GM23338 (cell line): ENCODE data around the gene ST6GALNAC3. TPM values are rescaled to one million over a fixed set of nuclear protein-coding genes. Genes with fewer than 3 reads are reported as not detected.

Experiments
- ATAC-seq: fragments of 200-7000 bp; cut with Tn5 transposase; 3 replicates; pipeline ENCODE4 v1.9.1; 2020
- DNase-seq: peaks from one replicate; pipeline ENCODE4 v3.0.0-alpha.2; 2015; ENCODE audit warnings: low spot score
- H2AFZ ChIP-seq: fragments of 200-600 bp; sonication (generic); 2 replicates; pipeline ENCODE4 v1.8.0; 2016; ENCODE audit warnings: antibody characterized with exemption, mild to moderate bottlenecking, moderate library complexity
- H3F3A ChIP-seq: fragments of 200-600 bp; sonication (generic); replicated peaks from 2 replicates; pipeline ENCODE4 v1.8.0; 2017; ENCODE audit warnings: antibody characterized with exemption, mixed run types, low read depth
- H3K27ac ChIP-seq: fragments of 200-600 bp; sonication (generic); 2 replicates; pipeline ENCODE4 v1.6.1; 2016; ENCODE audit warnings: low read depth
- H3K27me3 ChIP-seq: fragments of 200-600 bp; sonication (generic); 2 replicates; pipeline ENCODE4 v1.8.0; 2016; ENCODE audit warnings: mild to moderate bottlenecking, mixed run types, moderate library complexity; ENCODE audit not compliant: insufficient read depth
- H3K36me3 ChIP-seq: fragments of 200-600 bp; sonication (generic); 2 replicates; pipeline ENCODE4 v1.8.0; 2016; ENCODE audit warnings: mild to moderate bottlenecking; ENCODE audit not compliant: insufficient read depth
- H3K4me1 ChIP-seq: fragments of 200-600 bp; sonication (generic); 2 replicates; pipeline ENCODE4 v1.8.0; 2016; ENCODE audit warnings: mild to moderate bottlenecking, moderate library complexity; ENCODE audit not compliant: insufficient read depth
- H3K4me2 ChIP-seq: fragments of 200-600 bp; sonication (generic); 2 replicates; pipeline ENCODE4 v1.7.1; 2017; ENCODE audit warnings: mixed run types
- H3K4me3 ChIP-seq: fragments of 200-600 bp; sonication (generic); 2 replicates; pipeline ENCODE4 v1.6.1; 2016; ENCODE audit warnings: mixed run types
- H3K79me2 ChIP-seq: fragments of 200-600 bp; sonication (generic); replicated peaks from 2 replicates; pipeline ENCODE4 v1.8.0; 2017; ENCODE audit warnings: mild to moderate bottlenecking; ENCODE audit not compliant: insufficient read depth
- H3K9me2 ChIP-seq: fragments of 200-600 bp; sonication (generic); 2 replicates; pipeline ENCODE4 v1.8.0; 2017; ENCODE audit not compliant: insufficient read depth
- H4K20me1 ChIP-seq: fragments of 200-600 bp; sonication (generic); replicated peaks from 2 replicates; pipeline ENCODE4 v1.8.0; 2017; ENCODE audit warnings: mild to moderate bottlenecking; ENCODE audit not compliant: insufficient read depth
- H3K27ac Mint-ChIP-seq: 2 replicates; pipeline ENCODE4 v1.8.0; 2020; ENCODE audit warnings: inconsistent platforms, mild to moderate bottlenecking, moderate library complexity, mixed read lengths
- H3K27me3 Mint-ChIP-seq: 3 replicates; pipeline ENCODE4 v1.8.0; 2022; ENCODE audit warnings: low read depth, mild to moderate bottlenecking, moderate library complexity, mixed read lengths, inconsistent platforms; ENCODE audit not compliant: insufficient read depth, poor library complexity
- H3K36me3 Mint-ChIP-seq: 3 replicates; pipeline ENCODE4 v1.8.0; 2021; ENCODE audit warnings: low read depth, mild to moderate bottlenecking, inconsistent platforms, moderate library complexity, mixed read lengths
- H3K4me1 Mint-ChIP-seq: 3 replicates; pipeline ENCODE4 v1.8.0; 2020; ENCODE audit warnings: mild to moderate bottlenecking, inconsistent platforms, mixed read lengths
- H3K4me3 Mint-ChIP-seq: 3 replicates; pipeline ENCODE4 v1.8.0; 2021; ENCODE audit warnings: moderate library complexity, mild to moderate bottlenecking, inconsistent platforms, mixed read lengths
- H3K9me3 Mint-ChIP-seq: 3 replicates; pipeline ENCODE4 v1.8.0; 2020; ENCODE audit warnings: moderate library complexity, mild to moderate bottlenecking, inconsistent platforms, mixed read lengths
- CREB1 ChIP-seq: fragments of 250-450 bp; sonication (Bioruptor Pico); IDR thresholded peaks from 2 replicates; pipeline ENCODE4 v1.5.0; 2020; ENCODE audit warnings: low read depth, mild to moderate bottlenecking, moderate library complexity
- CTCF ChIP-seq, 2 experiments: fragments of 200-600 bp in 1 of 2; sonication (generic) in 1 of 2; conservative IDR thresholded peaks; 2 replicates each; pipeline versions ENCODE4 v1.5.1 to v1.6.1; 2016 to 2017; ENCODE audit warnings: antibody characterized with exemption in 2 of 2, low read depth in 2 of 2, mild to moderate bottlenecking in 2 of 2, moderate library complexity in 1 of 2
- ETS1 ChIP-seq: IDR thresholded peaks from 2 replicates; pipeline ENCODE4 v1.6.1; 2016; ENCODE audit warnings: antibody characterized with exemption
- EZH2phosphoT487 ChIP-seq: fragments of 200-600 bp; sonication (generic); IDR thresholded peaks from one replicate; pipeline ENCODE4 v1.8.1; 2018; ENCODE audit warnings: antibody characterized with exemption; ENCODE audit not compliant: unreplicated experiment
- JUNB ChIP-seq: IDR thresholded peaks from one replicate; pipeline ENCODE4 v1.6.1; 2016; ENCODE audit warnings: antibody characterized with exemption; ENCODE audit not compliant: unreplicated experiment
- NANOG ChIP-seq: IDR thresholded peaks from 2 replicates; pipeline ENCODE4 v1.6.1; 2016; ENCODE audit warnings: antibody characterized with exemption, borderline replicate concordance
- POLR2AphosphoS5 ChIP-seq: IDR thresholded peaks from 2 replicates; pipeline ENCODE4 v1.6.1; 2016; ENCODE audit warnings: antibody characterized with exemption, low read depth
- ZNF114 ChIP-seq: fragments of 250-450 bp; sonication (Bioruptor Pico); IDR thresholded peaks from 2 replicates; pipeline ENCODE4 v1.5.0; 2020; ENCODE audit warnings: mild to moderate bottlenecking, moderate library complexity
- ZNF331 ChIP-seq: fragments of 250-450 bp; sonication (Bioruptor Pico); IDR thresholded peaks from 2 replicates; pipeline ENCODE4 v1.5.0; 2020; ENCODE audit warnings: low read depth, mild to moderate bottlenecking, moderate library complexity
- polyA plus RNA-seq: library from polyadenylated mRNA; unstranded; fragments of >200 nt; fragmentation: Nextera tagmentation; extraction: Ambion mirVana; gene quantifications from 2 replicates; pipeline ENCODE4 v1.2.1, GENCODE V29; 2016
- total RNA-seq: library from RNA; depleted of rRNA; stranded (reverse); fragments of >200 nt; shearing (Covaris generic); gene quantifications from 2 replicates; pipeline ENCODE4 v1.2.3, GENCODE V29; 2014
- TF ChIP-seq, protein P1 (sequence below): fragments of 250-450 bp; sonication (Bioruptor Pico); IDR thresholded peaks from 2 replicates; pipeline ENCODE4 v1.5.0; 2020; ENCODE audit warnings: mild to moderate bottlenecking, moderate library complexity
- TF ChIP-seq, protein P2 (sequence below): IDR thresholded peaks from one replicate; pipeline ENCODE4 v1.6.1; 2018; ENCODE audit warnings: antibody characterized with exemption; ENCODE audit not compliant: unreplicated experiment

The ST6GALNAC3 gene
- total and polyA plus RNA-seq, 2 experiments from 2014 or later, result 4.7 to 11.6 TPM

GRCh38 chr1:76065270-76065669 lies 9.3 kb upstream of the ST6GALNAC3 start (continued):
- no peak for TF ChIP-seq ETS1
- no peak for TF ChIP-seq ZNF331 (CRISPR knock-in tag)
- TF ChIP-seq ZNF114 (CRISPR knock-in tag), result no peak
- TF ChIP-seq JUNB, result no peak
- TF ChIP-seq NANOG, result no peak
- TF ChIP-seq POLR2AphosphoS5, result no peak

GRCh38 chr1:76066394-76066793 lies 8.2 kb upstream of the ST6GALNAC3 start:
- no peak overlapping the region for H3K4me3 Mint-ChIP-seq
- no peaks in the 10 kb centered on the region for H3K27me3 ChIP-seq
- no peak for TF ChIP-seq EZH2phosphoT487
- TF ChIP-seq ZNF114 (CRISPR knock-in tag), result no peak
- no peak for TF ChIP-seq CREB1 (CRISPR knock-in tag)
- TF ChIP-seq ETS1, result no peak
- TF ChIP-seq JUNB, result no peak
- TF ChIP-seq NANOG, result no peak
- TF ChIP-seq, protein P1, sequence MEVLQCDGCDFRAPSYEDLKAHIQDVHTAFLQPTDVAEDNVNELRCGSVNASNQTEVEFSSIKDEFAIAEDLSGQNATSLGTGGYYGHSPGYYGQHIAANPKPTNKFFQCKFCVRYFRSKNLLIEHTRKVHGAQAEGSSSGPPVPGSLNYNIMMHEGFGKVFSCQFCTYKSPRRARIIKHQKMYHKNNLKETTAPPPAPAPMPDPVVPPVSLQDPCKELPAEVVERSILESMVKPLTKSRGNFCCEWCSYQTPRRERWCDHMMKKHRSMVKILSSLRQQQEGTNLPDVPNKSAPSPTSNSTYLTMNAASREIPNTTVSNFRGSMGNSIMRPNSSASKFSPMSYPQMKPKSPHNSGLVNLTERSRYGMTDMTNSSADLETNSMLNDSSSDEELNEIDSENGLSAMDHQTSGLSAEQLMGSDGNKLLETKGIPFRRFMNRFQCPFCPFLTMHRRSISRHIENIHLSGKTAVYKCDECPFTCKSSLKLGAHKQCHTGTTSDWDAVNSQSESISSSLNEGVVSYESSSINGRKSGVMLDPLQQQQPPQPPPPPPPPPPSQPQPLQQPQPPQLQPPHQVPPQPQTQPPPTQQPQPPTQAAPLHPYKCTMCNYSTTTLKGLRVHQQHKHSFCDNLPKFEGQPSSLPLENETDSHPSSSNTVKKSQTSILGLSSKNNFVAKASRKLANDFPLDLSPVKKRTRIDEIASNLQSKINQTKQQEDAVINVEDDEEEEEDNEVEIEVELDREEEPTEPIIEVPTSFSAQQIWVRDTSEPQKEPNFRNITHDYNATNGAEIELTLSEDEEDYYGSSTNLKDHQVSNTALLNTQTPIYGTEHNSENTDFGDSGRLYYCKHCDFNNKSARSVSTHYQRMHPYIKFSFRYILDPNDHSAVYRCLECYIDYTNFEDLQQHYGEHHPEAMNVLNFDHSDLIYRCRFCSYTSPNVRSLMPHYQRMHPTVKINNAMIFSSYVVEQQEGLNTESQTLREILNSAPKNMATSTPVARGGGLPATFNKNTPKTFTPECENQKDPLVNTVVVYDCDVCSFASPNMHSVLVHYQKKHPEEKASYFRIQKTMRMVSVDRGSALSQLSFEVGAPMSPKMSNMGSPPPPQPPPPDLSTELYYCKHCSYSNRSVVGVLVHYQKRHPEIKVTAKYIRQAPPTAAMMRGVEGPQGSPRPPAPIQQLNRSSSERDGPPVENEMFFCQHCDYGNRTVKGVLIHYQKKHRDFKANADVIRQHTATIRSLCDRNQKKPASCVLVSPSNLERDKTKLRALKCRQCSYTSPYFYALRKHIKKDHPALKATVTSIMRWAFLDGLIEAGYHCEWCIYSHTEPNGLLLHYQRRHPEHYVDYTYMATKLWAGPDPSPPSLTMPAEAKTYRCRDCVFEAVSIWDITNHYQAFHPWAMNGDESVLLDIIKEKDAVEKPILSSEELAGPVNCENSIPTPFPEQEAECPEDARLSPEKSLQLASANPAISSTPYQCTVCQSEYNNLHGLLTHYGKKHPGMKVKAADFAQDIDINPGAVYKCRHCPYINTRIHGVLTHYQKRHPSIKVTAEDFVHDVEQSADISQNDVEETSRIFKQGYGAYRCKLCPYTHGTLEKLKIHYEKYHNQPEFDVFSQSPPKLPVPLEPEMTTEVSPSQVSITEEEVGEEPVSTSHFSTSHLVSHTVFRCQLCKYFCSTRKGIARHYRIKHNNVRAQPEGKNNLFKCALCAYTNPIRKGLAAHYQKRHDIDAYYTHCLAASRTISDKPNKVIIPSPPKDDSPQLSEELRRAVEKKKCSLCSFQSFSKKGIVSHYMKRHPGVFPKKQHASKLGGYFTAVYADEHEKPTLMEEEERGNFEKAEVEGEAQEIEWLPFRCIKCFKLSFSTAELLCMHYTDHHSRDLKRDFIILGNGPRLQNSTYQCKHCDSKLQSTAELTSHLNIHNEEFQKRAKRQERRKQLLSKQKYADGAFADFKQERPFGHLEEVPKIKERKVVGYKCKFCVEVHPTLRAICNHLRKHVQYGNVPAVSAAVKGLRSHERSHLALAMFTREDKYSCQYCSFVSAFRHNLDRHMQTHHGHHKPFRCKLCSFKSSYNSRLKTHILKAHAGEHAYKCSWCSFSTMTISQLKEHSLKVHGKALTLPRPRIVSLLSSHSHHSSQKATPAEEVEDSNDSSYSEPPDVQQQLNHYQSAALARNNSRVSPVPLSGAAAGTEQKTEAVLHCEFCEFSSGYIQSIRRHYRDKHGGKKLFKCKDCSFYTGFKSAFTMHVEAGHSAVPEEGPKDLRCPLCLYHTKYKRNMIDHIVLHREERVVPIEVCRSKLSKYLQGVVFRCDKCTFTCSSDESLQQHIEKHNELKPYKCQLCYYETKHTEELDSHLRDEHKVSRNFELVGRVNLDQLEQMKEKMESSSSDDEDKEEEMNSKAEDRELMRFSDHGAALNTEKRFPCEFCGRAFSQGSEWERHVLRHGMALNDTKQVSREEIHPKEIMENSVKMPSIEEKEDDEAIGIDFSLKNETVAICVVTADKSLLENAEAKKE (CRISPR knock-in tag), result no peak
- TF ChIP-seq POLR2AphosphoS5, result no peak
- TF ChIP-seq CTCF (conservative IDR thresholded peaks at IDR 0.05; ENCODE audit: low read depth in 2 of 2), result no peak
- TF ChIP-seq ZNF331 (CRISPR knock-in tag), result no peak
- TF ChIP-seq, protein P2, sequence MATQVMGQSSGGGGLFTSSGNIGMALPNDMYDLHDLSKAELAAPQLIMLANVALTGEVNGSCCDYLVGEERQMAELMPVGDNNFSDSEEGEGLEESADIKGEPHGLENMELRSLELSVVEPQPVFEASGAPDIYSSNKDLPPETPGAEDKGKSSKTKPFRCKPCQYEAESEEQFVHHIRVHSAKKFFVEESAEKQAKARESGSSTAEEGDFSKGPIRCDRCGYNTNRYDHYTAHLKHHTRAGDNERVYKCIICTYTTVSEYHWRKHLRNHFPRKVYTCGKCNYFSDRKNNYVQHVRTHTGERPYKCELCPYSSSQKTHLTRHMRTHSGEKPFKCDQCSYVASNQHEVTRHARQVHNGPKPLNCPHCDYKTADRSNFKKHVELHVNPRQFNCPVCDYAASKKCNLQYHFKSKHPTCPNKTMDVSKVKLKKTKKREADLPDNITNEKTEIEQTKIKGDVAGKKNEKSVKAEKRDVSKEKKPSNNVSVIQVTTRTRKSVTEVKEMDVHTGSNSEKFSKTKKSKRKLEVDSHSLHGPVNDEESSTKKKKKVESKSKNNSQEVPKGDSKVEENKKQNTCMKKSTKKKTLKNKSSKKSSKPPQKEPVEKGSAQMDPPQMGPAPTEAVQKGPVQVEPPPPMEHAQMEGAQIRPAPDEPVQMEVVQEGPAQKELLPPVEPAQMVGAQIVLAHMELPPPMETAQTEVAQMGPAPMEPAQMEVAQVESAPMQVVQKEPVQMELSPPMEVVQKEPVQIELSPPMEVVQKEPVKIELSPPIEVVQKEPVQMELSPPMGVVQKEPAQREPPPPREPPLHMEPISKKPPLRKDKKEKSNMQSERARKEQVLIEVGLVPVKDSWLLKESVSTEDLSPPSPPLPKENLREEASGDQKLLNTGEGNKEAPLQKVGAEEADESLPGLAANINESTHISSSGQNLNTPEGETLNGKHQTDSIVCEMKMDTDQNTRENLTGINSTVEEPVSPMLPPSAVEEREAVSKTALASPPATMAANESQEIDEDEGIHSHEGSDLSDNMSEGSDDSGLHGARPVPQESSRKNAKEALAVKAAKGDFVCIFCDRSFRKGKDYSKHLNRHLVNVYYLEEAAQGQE, result no peak

More at GRCh38 chr1:76066394-76066793, 8.2 kb upstream of the ST6GALNAC3 start:
- H3K27ac Mint-ChIP-seq, result no peak overlapping the region
- H3K4me1 ChIP-seq, result no peaks in the 10 kb centered on the region
- peaks cover 5% of the 10 kb centered on the region; the same call in 2 of the 3 replicates for H3K4me1 Mint-ChIP-seq
- H2AFZ ChIP-seq, result no peak overlapping the region
- H3K9me2 ChIP-seq, result no peaks in the 10 kb centered on the region
- DNase-seq, result no peak
- H3K9me3 Mint-ChIP-seq, result no peaks in the 10 kb centered on the region
- no peak overlapping the region for H3K4me2 ChIP-seq
- no peak for ATAC-seq
- no peaks in the 10 kb centered on the region for H3K36me3 ChIP-seq
- no peaks in the 10 kb centered on the region for H3F3A ChIP-seq
- H3K36me3 Mint-ChIP-seq, result no peaks in the 10 kb centered on the region
- H3K79me2 ChIP-seq, result no peaks in the 10 kb centered on the region
- no peak overlapping the region for H3K4me3 ChIP-seq
- H4K20me1 ChIP-seq, result no peaks in the 10 kb centered on the region
- no peak overlapping the region for H3K27ac ChIP-seq
- H3K27me3 Mint-ChIP-seq, result peaks cover 2% of the 10 kb centered on the region
